HEK293 (cell line): ENCODE results near the gene YWHAB.
A peak's percentile ranks its signal among the peaks of the same experiment; 100 is the strongest.

Experiments used
- CTCF ChIA-PET: fragments of 350-600 bp; formaldehyde crosslinking; extraction: SDS; loops from one replicate; lab custom pipeline; 2021; ENCODE audit warnings: antibody characterized with exemption; lab: Yijun Ruan, JAX
- POLR2A ChIA-PET: fragments of 300-600 bp; formaldehyde crosslinking; extraction: SDS; loops from one replicate; lab custom pipeline; 2020; ENCODE audit warnings: antibody characterized with exemption, inconsistent platforms; lab: Yijun Ruan, JAX
- H3K27ac ChIP-seq: fragments of 200-500 bp; sonication (Bioruptor generic); 2 replicates; pipeline ENCODE4 v1.5.1; 2014; ENCODE audit warnings: low read depth, low read length, control low read depth, inconsistent platforms; ENCODE audit errors: extremely low read depth
- H3K36me3 ChIP-seq, 2 experiments: fragments of 200-500 bp in 1 of 2; sonication (Bioruptor generic) in 1 of 2; 1 replicate in 1 of 2; 2 replicates in 1 of 2; pipeline ENCODE4 v1.5.1; 2014 to 2017; ENCODE audit warnings: inconsistent platforms in 2 of 2, low read length in 2 of 2; ENCODE audit not compliant: control insufficient read depth in 2 of 2, insufficient read depth in 1 of 2
- H3K4me1 ChIP-seq: fragments of 200-500 bp; sonication (Bioruptor generic); 2 replicates; pipeline ENCODE4 v1.5.1; 2014; ENCODE audit warnings: mild to moderate bottlenecking, low read length, inconsistent platforms; ENCODE audit not compliant: control insufficient read depth, insufficient read depth
- H3K4me3 ChIP-seq: 2 replicates; pipeline ENCODE4 v1.5.1; 2011; ENCODE audit warnings: low read depth, mild to moderate bottlenecking, control low read depth, low read length, moderate library complexity
- H3K9me3 ChIP-seq: fragments of 200-500 bp; sonication (Bioruptor generic); 2 replicates; pipeline ENCODE4 v1.5.1; 2014; ENCODE audit warnings: low read depth, low read length, inconsistent platforms; ENCODE audit not compliant: control insufficient read depth, insufficient read depth
- BCL11A ChIP-seq: fragments of 450-650 bp; formaldehyde crosslinking; IDR thresholded peaks from 2 replicates; pipeline ENCODE4 v1.5.1; 2016; ENCODE audit warnings: low read depth, missing biosample characterization, missing genetic modification characterization
- GLIS1 ChIP-seq: fragments of 450-650 bp; formaldehyde crosslinking; IDR thresholded peaks from 2 replicates; pipeline ENCODE4 v1.5.1; 2016; ENCODE audit warnings: missing biosample characterization, missing genetic modification characterization
- KLF1 ChIP-seq: fragments of 450-650 bp; formaldehyde crosslinking; IDR thresholded peaks from 2 replicates; pipeline ENCODE4 v1.5.1; 2016; ENCODE audit warnings: missing biosample characterization, missing genetic modification characterization
- MYNN ChIP-seq: fragments of 450-650 bp; formaldehyde crosslinking; IDR thresholded peaks from 2 replicates; pipeline ENCODE4 v1.5.1; 2016; ENCODE audit warnings: missing biosample characterization, missing genetic modification characterization, borderline replicate concordance
- OSR2 ChIP-seq: fragments of 450-650 bp; formaldehyde crosslinking; IDR thresholded peaks from 2 replicates; pipeline ENCODE4 v1.5.1; 2016; ENCODE audit warnings: missing biosample characterization, missing genetic modification characterization
- PRDM6 ChIP-seq: fragments of 450-650 bp; formaldehyde crosslinking; IDR thresholded peaks from 2 replicates; pipeline ENCODE4 v1.5.1; 2017; ENCODE audit warnings: missing biosample characterization, missing genetic modification characterization
- SP2 ChIP-seq: fragments of 450-650 bp; formaldehyde crosslinking; IDR thresholded peaks from 2 replicates; pipeline ENCODE4 v1.5.1; 2016; ENCODE audit warnings: missing biosample characterization, missing genetic modification characterization
- TSHZ1 ChIP-seq: fragments of 450-650 bp; formaldehyde crosslinking; IDR thresholded peaks from 2 replicates; pipeline ENCODE4 v1.5.1; 2016; ENCODE audit warnings: missing biosample characterization, missing genetic modification characterization, borderline replicate concordance
- ZBTB11 ChIP-seq: fragments of 450-650 bp; formaldehyde crosslinking; conservative IDR thresholded peaks from 2 replicates; pipeline ENCODE4 v1.5.1; 2016; ENCODE audit warnings: low read depth, missing biosample characterization, missing genetic modification characterization
- ZFP41 ChIP-seq: fragments of 450-650 bp; formaldehyde crosslinking; IDR thresholded peaks from 2 replicates; pipeline ENCODE4 v1.5.1; 2016; ENCODE audit warnings: missing biosample characterization, missing genetic modification characterization, borderline replicate concordance
- ZNF324 ChIP-seq: fragments of 450-650 bp; formaldehyde crosslinking; IDR thresholded peaks from 2 replicates; pipeline ENCODE4 v1.5.1; 2016; ENCODE audit warnings: missing biosample characterization, missing genetic modification characterization
- ZNF362 ChIP-seq: fragments of 450-650 bp; formaldehyde crosslinking; IDR thresholded peaks from 2 replicates; pipeline ENCODE4 v1.5.1; 2016; ENCODE audit warnings: missing biosample characterization, missing genetic modification characterization
- ZNF398 ChIP-seq: fragments of 450-650 bp; formaldehyde crosslinking; IDR thresholded peaks from 2 replicates; pipeline ENCODE4 v1.5.1; 2017; ENCODE audit warnings: missing biosample characterization, missing genetic modification characterization
- ZNF449 ChIP-seq: fragments of 450-650 bp; formaldehyde crosslinking; IDR thresholded peaks from 2 replicates; pipeline ENCODE4 v1.5.1; 2017; ENCODE audit warnings: missing biosample characterization, mild to moderate bottlenecking, missing genetic modification characterization, moderate library complexity
- ZNF580 ChIP-seq: fragments of 450-650 bp; formaldehyde crosslinking; IDR thresholded peaks from 2 replicates; pipeline ENCODE4 v1.5.1; 2016; ENCODE audit warnings: missing biosample characterization, missing genetic modification characterization
- ZNF600 ChIP-seq: fragments of 450-650 bp; formaldehyde crosslinking; IDR thresholded peaks from 2 replicates; pipeline ENCODE4 v1.5.1; 2016; ENCODE audit warnings: missing biosample characterization, missing genetic modification characterization
- ZNF792 ChIP-seq: fragments of 450-650 bp; formaldehyde crosslinking; IDR thresholded peaks from 2 replicates; pipeline ENCODE4 v1.5.1; 2016; ENCODE audit warnings: missing biosample characterization, missing genetic modification characterization
- ZSCAN30 ChIP-seq: fragments of 450-650 bp; IDR thresholded peaks from 2 replicates; pipeline ENCODE4 v1.5.1; 2018; ENCODE audit warnings: missing biosample characterization, mild to moderate bottlenecking, missing genetic modification characterization, moderate library complexity

YWHAB gene

GRCh38 chr20:44908987-44909871, 23.7 kb downstream of the YWHAB start (continued):
- TF ChIP-seq ZNF792 (no peak), TSHZ1 (tag by site-specific recombination) (no peak)
- TF ChIP-seq, all 188 proteins: peak for 4

GRCh38 chr20:44909872-44910689, 24.6 kb downstream of the YWHAB start, which contains the start of gene PABPC1L:
PABPC1L (plus strand) TSS chr20:44910060; CDS start chr20:44910144, 84 bp downstream.
- H3K4me3 ChIP-seq = peak within 1 kb of the TSS; percentile 84
- peak; percentile 91 for TF ChIP-seq ZBTB11
- TF ChIP-seq ZNF398 (tag by site-specific recombination) = peak; percentile 27; the same call in 1 of the 2 replicates
- peak; percentile 69 for TF ChIP-seq ZSCAN30 (tag by site-specific recombination)
- peak; percentile 19; the same call in 1 of the 2 replicates for TF ChIP-seq OSR2
- no peak for TF ChIP-seq ZNF449 (tag by site-specific recombination)
- TF ChIP-seq KLF1 (tag by site-specific recombination) = peak; percentile 81
- peak; percentile 94 for TF ChIP-seq GLIS1
- TF ChIP-seq ZNF362 (tag by site-specific recombination) = no peak
- TF ChIP-seq PRDM6 (tag by site-specific recombination) = no peak
- TF ChIP-seq BCL11A (tag by site-specific recombination) = no peak
- no peak for TF ChIP-seq ZNF324 (tag by site-specific recombination)
- TF ChIP-seq MYNN (tag by site-specific recombination) = no peak
- TF ChIP-seq ZNF600 (tag by site-specific recombination) = peak; percentile 60
- TF ChIP-seq ZFP41 (tag by site-specific recombination) = no peak
- no peak for TF ChIP-seq ZNF580
- TF ChIP-seq SP2 = peak; percentile 93

More at GRCh38 chr20:44909872-44910689, 24.6 kb downstream of the YWHAB start, which contains the start of gene PABPC1L:
- no peaks in the 10 kb centered on the region for H3K9me3 ChIP-seq
- no peaks in the 10 kb centered on the region for H3K4me1 ChIP-seq
- CTCF ChIA-PET = interaction anchor here (0.7 to 1.1 kb wide), 3 partner anchors 69 to 201 kb away, joined by 3 to 7 read pairs (median 3); no protein-coding TSS in a partner anchor
- H3K27ac ChIP-seq = no peak within 1 kb of the TSS; the same call in 1 of the 2 replicates
- peaks cover 8 to 69% of the 10 kb centered on the region in 2 experiments for H3K36me3 ChIP-seq
- POLR2A ChIA-PET = interaction anchor here (0.6 to 1.9 kb wide), 8 partner anchors 17 to 482 kb away, joined by 3 to 9 read pairs (median 3); partner anchors contain the start of gene YWHAB
